CD4-positive, alpha-beta T cell (primary cell): ENCODE results near the gene YJU2. TPM values are rescaled to one million over a fixed set of nuclear protein-coding genes. Genes with fewer than 3 reads are reported as not detected.

Experiments
- ATAC-seq: fragments of 200-7000 bp; cut with Tn5 transposase; one replicate; pipeline ENCODE4 v1.10.0; 2022; ENCODE audit warnings: mild to moderate bottlenecking; ENCODE audit not compliant: poor library complexity
- CTCF ChIA-PET: fragments of 350-600 bp; sonication (Branson Sonifier 250); formaldehyde crosslinking; loops from one replicate; lab custom pipeline; 2021; ENCODE audit warnings: antibody characterized with exemption, inconsistent platforms; lab: Charles Lee
- POLR2A ChIA-PET: fragments of 350-600 bp; sonication (Branson Sonifier 250); formaldehyde crosslinking; loops from one replicate; lab custom pipeline; 2021; ENCODE audit warnings: antibody characterized with exemption, inconsistent platforms; lab: Charles Lee
- DNase-seq, 14 experiments: peaks; one replicate each; pipeline ENCODE4 v3.0.0-alpha.2; 2013 to 2020; ENCODE audit warnings: mixed read lengths in 2 of 14
- H3K27ac ChIP-seq, 2 donors: one replicate each; pipeline versions ENCODE4 v1.5.1 to v1.7.0; 2013; ENCODE audit warnings: low read length in 2 of 2, low read depth in 1 of 2, mild to moderate bottlenecking in 1 of 2
- H3K27me3 ChIP-seq, 2 experiments: 1 replicate in 1 of 2; 2 replicates in 1 of 2; pipeline versions ENCODE4 v1.6.1 to v1.7.0; 2013; ENCODE audit warnings: low read length in 2 of 2, control low read depth in 1 of 2, mild to moderate bottlenecking in 1 of 2, moderate library complexity in 1 of 2; ENCODE audit not compliant: insufficient read depth in 2 of 2, control insufficient read depth in 1 of 2
- H3K36me3 ChIP-seq: one replicate; pipeline ENCODE4 v1.6.1; 2013; ENCODE audit warnings: low read length, control low read depth; ENCODE audit not compliant: insufficient read depth
- H3K4me1 ChIP-seq: one replicate; pipeline ENCODE4 v1.6.1; 2013; ENCODE audit warnings: low read length, control low read depth; ENCODE audit not compliant: insufficient read depth
- H3K4me3 ChIP-seq: one replicate; pipeline ENCODE4 v1.5.1; 2013; ENCODE audit warnings: mild to moderate bottlenecking, low read length, moderate library complexity
- H3K9me3 ChIP-seq, 2 experiments: 1 replicate in 1 of 2; 2 replicates in 1 of 2; pipeline versions ENCODE4 v1.6.1 to v1.7.0; 2013; ENCODE audit warnings: low read length in 2 of 2, mild to moderate bottlenecking in 2 of 2, control low read depth in 1 of 2, moderate library complexity in 1 of 2; ENCODE audit not compliant: control insufficient read depth in 1 of 2, insufficient read depth in 1 of 2
- H3K27ac Mint-ChIP-seq: one replicate; pipeline ENCODE4 v1.8.0; 2020; ENCODE audit warnings: mixed read lengths
- H3K27me3 Mint-ChIP-seq: one replicate; pipeline ENCODE4 v1.8.0; 2021; ENCODE audit warnings: mixed read lengths
- H3K36me3 Mint-ChIP-seq: one replicate; pipeline ENCODE4 v1.8.0; 2021; ENCODE audit warnings: low read depth, mixed read lengths
- H3K4me1 Mint-ChIP-seq: one replicate; pipeline ENCODE4 v1.8.0; 2021; ENCODE audit warnings: low read depth, mixed read lengths
- H3K4me3 Mint-ChIP-seq: one replicate; pipeline ENCODE4 v1.8.0; 2020; ENCODE audit warnings: mild to moderate bottlenecking, mixed read lengths
- H3K9me3 Mint-ChIP-seq: one replicate; pipeline ENCODE4 v1.8.0; 2020; ENCODE audit warnings: mixed read lengths
- CTCF ChIP-seq: fragments of 200-600 bp; IDR thresholded peaks from one replicate; pipeline ENCODE4 v1.8.0; 2022; ENCODE audit warnings: antibody characterized with exemption, mild to moderate bottlenecking
- intact Hi-C, 2 experiments: fragments of 100-400 bp; cut with DNase I in 1 of 2; cut with micrococcal nuclease in 1 of 2; formaldehyde crosslinking; loops; one replicate each; pipeline versions ENCODE4 v1.15.1 to v1.9.0; 2023 to 2025; cut with DNase I, micrococcal nuclease
- total RNA-seq, 174 experiments: library from RNA in 2 of 174; stranded (reverse) in 2 of 174; gene quantifications; one replicate each; pipeline ENCODE4 v1.2.3 and lab custom pipeline; 2021 to 2026

YJU2 gene
- total RNA-seq, 2 experiments from 2014 or later = 32.9 to 33.7 TPM

GRCh38 chr19:4318460-4318859 is 71.6 kb downstream of the YJU2 start:
- no peak overlapping the region for H3K27ac ChIP-seq
- Mint-ChIP-seq H3K9me3 (peaks cover 2% of the 10 kb centered on the region), H3K27ac (no peak overlapping the region), H3K36me3 (no peaks in the 10 kb centered on the region), H3K4me3 (no peak overlapping the region), H3K27me3 (no peaks in the 10 kb centered on the region), H3K4me1 (no peaks in the 10 kb centered on the region)
- no peak for TF ChIP-seq CTCF
- no peaks in the 10 kb centered on the region for H3K27me3 ChIP-seq
- DNase-seq = no peak
- H3K4me3 ChIP-seq = no peak overlapping the region
- ChIA-PET POLR2A (no interaction called here), CTCF (no interaction called here)
- H3K9me3 ChIP-seq = no peaks in the 10 kb centered on the region
- ATAC-seq = no peak
- no peaks in the 10 kb centered on the region for H3K36me3 ChIP-seq
- intact Hi-C loops = no loop called here
- no peaks in the 10 kb centered on the region for H3K4me1 ChIP-seq

Other genes with a start within 250 kb of the YJU2 start
- 10 to 100 TPM; 14.5 to 16.5 TPM for gene PIAS4, start 239.3 kb upstream of the YJU2 start, total RNA-seq
- gene ZBTB7A, start 180.2 kb upstream of the YJU2 start, total RNA-seq = 10 to 100 TPM; 44.2 to 47.2 TPM
- 10 to 100 TPM; 72.7 to 77.6 TPM for gene MAP2K2, start 123.0 kb upstream of the YJU2 start, total RNA-seq
- gene CREB3L3, start 93.4 kb upstream of the YJU2 start, total RNA-seq = under 1 TPM in 1 of 2 experiments, not detected in 1; 0.08 TPM
- 10 to 100 TPM; 11.2 to 14.2 TPM for gene SIRT6, start 64.5 kb upstream of the YJU2 start, total RNA-seq
- under 1 TPM; 0.59 to 0.60 TPM for gene ANKRD24, start 64.4 kb upstream of the YJU2 start, total RNA-seq
- not detected for gene EBI3, start 17.6 kb upstream of the YJU2 start, total RNA-seq
- gene SHD, start 32.2 kb downstream of the YJU2 start, total RNA-seq = under 1 TPM; 0.14 to 0.64 TPM
- 10 to 100 TPM; 17.6 to 20.9 TPM for gene TMIGD2, start 55.3 kb downstream of the YJU2 start, total RNA-seq
- 1 to 10 TPM in 1 of 2 experiments, under 1 TPM in 1; 0.98 to 1.0 TPM for gene FSD1, start 57.5 kb downstream of the YJU2 start, total RNA-seq
- gene STAP2, start 91.7 kb downstream of the YJU2 start, total RNA-seq = 1 to 10 TPM; 1.7 to 1.8 TPM
- 10 to 100 TPM; 10.3 to 11.0 TPM for gene MPND, start 96.5 kb downstream of the YJU2 start, total RNA-seq
- 10 to 100 TPM; 39.3 to 40.9 TPM for gene SH3GL1, start 153.5 kb downstream of the YJU2 start, total RNA-seq
- gene CHAF1A, start 155.6 kb downstream of the YJU2 start, total RNA-seq = 10 to 100 TPM; 27.5 to 27.8 TPM
- gene UBXN6, start 210.7 kb downstream of the YJU2 start, total RNA-seq = 10 to 100 TPM; 54.5 to 58.4 TPM
- gene HDGFL2, start 225.2 kb downstream of the YJU2 start, total RNA-seq = 10 to 100 TPM; 17.2 to 18.0 TPM